GM19193 (cell line): Measurements from ENCODE around the gene TNS2.

ENCODE experiments used
- POLR2A ChIP-seq: IDR thresholded peaks from 4 replicates; pipeline ENCODE4 v1.6.1; 2011; ENCODE audit not compliant: insufficient read depth, insufficient read length; ENCODE audit errors: extremely low read depth

Gene TNS2

GRCh38 chr12:53113136-53113705 lies 63.4 kb downstream of the TNS2 start:
- TF ChIP-seq POLR2A, result no peak

- no peak for TF ChIP-seq POLR2A
These were observed 64.1 kb downstream of the TNS2 start for GRCh38 chr12:53113951-53114350.
